Cardiac muscle cell (in vitro differentiated cells and primary cell): ENCODE results near the gene TPRN. TPM values are rescaled to one million over a fixed set of nuclear protein-coding genes. Genes with fewer than 3 reads are reported as not detected.

Source experiments
- DNase-seq, 2 donors: peaks; one replicate each; pipeline versions ENCODE4 v3.0.0 to v3.0.0-alpha.2; 2010 to 2017; ENCODE audit warnings: low read depth in 1 of 2, low spot score in 1 of 2
- H3K27ac ChIP-seq: fragments of 200-600 bp; sonication (generic); 2 replicates; pipeline ENCODE4 v1.5.1; 2016
- H3K27me3 ChIP-seq: fragments of 200-600 bp; sonication (generic); 2 replicates; pipeline ENCODE4 v1.6.0; 2016; ENCODE audit warnings: control low read depth
- H3K36me3 ChIP-seq: fragments of 200-600 bp; sonication (generic); 2 replicates; pipeline ENCODE4 v1.5.1; 2016; ENCODE audit warnings: control low read depth
- H3K4me1 ChIP-seq: fragments of 200-600 bp; sonication (generic); 2 replicates; pipeline ENCODE4 v1.8.1; 2017; ENCODE audit warnings: low read depth, mild to moderate bottlenecking, mixed run types
- H3K4me3 ChIP-seq: fragments of 200-600 bp; sonication (generic); 2 replicates; pipeline ENCODE4 v1.5.1; 2016; ENCODE audit warnings: mild to moderate bottlenecking
- H3K9me3 ChIP-seq: fragments of 200-600 bp; sonication (generic); 2 replicates; pipeline ENCODE4 v1.5.1; 2017; ENCODE audit warnings: low read depth, mild to moderate bottlenecking, control low read depth
- polyA plus RNA-seq: library from polyadenylated mRNA; unstranded; fragments of >200 nt; fragmentation: Nextera tagmentation; extraction: Ambion mirVana; gene quantifications from 2 replicates; pipeline ENCODE4 v1.2.1, GENCODE V29; 2016
- total RNA-seq: library from RNA; depleted of rRNA; stranded (reverse); fragments of >200 nt; gene quantifications from 2 replicates; pipeline ENCODE4 v1.2.3, GENCODE V29; 2016
- TF ChIP-seq, protein P1 (sequence below): IDR thresholded peaks from 2 replicates; pipeline ENCODE4 v1.5.1; 2012; ENCODE audit warnings: low read depth, mild to moderate bottlenecking, low read length

TPRN gene
- total and polyA plus RNA-seq, 2 experiments from 2014 or later, result 31.2 to 34.7 TPM

DNA sequence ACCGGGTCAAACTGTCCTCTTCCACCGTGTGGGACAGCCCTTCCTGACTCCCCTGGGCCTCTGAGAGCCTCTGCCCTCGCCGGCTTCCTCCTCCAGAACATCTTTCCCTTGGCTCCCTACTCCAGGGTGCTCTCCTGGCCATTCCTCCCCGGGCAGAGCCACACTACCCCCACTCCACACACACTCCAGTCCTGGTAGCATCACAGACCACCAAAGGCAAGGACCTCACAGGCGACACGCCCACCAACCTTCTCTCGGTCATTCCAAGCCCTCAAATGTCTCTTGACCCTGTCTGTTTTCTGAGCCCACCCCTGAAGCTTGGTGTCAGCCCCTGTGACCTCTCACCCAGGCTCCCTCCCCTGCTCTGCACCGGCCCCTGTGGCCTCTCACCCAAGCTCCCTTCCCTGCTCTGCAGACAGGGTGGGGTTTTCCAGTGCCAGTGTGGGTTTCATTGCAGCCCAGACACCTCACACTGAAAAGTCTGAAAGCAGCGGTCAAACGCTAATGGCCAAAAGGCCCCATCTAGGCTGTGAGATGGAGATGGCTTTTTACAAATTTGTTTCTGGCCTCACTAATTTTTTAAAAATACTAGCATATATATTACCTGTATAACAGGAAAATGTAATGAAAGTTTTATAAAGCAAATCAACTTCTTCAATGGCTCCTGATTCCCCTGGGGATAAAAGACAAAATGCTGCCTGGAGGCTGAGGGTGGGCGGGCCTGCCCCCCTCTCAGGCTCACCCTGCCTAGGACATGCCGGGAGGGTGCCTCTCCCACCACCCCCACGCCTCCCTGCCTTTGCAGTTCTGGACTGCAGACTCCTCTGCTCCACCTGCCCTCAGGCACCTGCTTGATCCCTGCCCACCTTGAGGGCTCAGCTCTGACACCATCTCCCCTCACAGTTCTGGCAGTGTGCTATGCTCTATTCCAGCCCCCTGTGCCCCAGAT is 41.2 kb downstream of the TPRN start:
- no peaks in the 10 kb centered on the region for H3K36me3 ChIP-seq
- TF ChIP-seq, protein P1, sequence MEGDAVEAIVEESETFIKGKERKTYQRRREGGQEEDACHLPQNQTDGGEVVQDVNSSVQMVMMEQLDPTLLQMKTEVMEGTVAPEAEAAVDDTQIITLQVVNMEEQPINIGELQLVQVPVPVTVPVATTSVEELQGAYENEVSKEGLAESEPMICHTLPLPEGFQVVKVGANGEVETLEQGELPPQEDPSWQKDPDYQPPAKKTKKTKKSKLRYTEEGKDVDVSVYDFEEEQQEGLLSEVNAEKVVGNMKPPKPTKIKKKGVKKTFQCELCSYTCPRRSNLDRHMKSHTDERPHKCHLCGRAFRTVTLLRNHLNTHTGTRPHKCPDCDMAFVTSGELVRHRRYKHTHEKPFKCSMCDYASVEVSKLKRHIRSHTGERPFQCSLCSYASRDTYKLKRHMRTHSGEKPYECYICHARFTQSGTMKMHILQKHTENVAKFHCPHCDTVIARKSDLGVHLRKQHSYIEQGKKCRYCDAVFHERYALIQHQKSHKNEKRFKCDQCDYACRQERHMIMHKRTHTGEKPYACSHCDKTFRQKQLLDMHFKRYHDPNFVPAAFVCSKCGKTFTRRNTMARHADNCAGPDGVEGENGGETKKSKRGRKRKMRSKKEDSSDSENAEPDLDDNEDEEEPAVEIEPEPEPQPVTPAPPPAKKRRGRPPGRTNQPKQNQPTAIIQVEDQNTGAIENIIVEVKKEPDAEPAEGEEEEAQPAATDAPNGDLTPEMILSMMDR, result no peak
- H3K27ac ChIP-seq, result no peak overlapping the region
- no peak overlapping the region for H3K4me3 ChIP-seq
- no peaks in the 10 kb centered on the region for H3K4me1 ChIP-seq
- H3K9me3 ChIP-seq, result no peaks in the 10 kb centered on the region
- DNase-seq, result no peak
- H3K27me3 ChIP-seq, result peaks cover 100% of the 10 kb centered on the region

DNA sequence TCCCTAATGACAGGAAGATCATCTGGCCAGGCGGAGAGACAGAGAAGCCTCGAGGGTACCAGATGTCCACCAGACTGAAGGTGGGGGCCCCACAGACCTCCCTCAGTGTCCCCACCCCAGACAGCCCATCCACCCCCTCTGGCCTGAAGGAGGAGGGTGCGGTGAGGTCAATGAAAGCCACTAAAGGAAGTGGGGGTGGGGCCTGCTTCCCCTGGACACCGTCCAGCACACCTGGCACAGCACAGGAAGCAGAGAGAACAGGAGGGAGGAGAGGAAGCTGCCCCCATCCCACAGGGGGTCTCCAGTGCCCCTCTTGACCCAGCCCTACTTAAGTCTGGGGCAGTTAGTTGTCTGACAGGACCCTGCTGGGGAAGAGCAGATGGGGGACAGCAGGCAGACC is 41.9 kb downstream of the TPRN start:
- no peaks in the 10 kb centered on the region for H3K9me3 ChIP-seq
- H3K27me3 ChIP-seq, result peaks cover 93% of the 10 kb centered on the region
- H3K27ac ChIP-seq, result no peak overlapping the region
- no peaks in the 10 kb centered on the region for H3K4me1 ChIP-seq
- no peaks in the 10 kb centered on the region for H3K36me3 ChIP-seq
- TF ChIP-seq, protein P1, result no peak
- no peak for DNase-seq
- H3K4me3 ChIP-seq, result no peak overlapping the region

- Histone ChIP-seq H3K4me1 (no peaks in the 10 kb centered on the region), H3K27ac (no peak overlapping the region), H3K9me3 (no peaks in the 10 kb centered on the region), H3K36me3 (no peaks in the 10 kb centered on the region), H3K4me3 (no peak overlapping the region), H3K27me3 (peaks cover 85% of the 10 kb centered on the region)
- TF ChIP-seq, protein P1, result no peak
- no peak for DNase-seq
These were observed 42.7 kb downstream of the TPRN start for GRCh38 chr9:137157618-137158415.

- H3K36me3 ChIP-seq, result no peaks in the 10 kb centered on the region
- TF ChIP-seq, protein P1, result no peak
- no peaks in the 10 kb centered on the region for H3K4me1 ChIP-seq
- no peak overlapping the region for H3K27ac ChIP-seq
- H3K9me3 ChIP-seq, result no peaks in the 10 kb centered on the region
- H3K27me3 ChIP-seq, result peaks cover 80% of the 10 kb centered on the region
- no peak overlapping the region for H3K4me3 ChIP-seq
- peak; percentile 22 to 46 for DNase-seq
These were observed 43.8 kb downstream of the TPRN start for GRCh38 chr9:137156567-137157375.

DNA sequence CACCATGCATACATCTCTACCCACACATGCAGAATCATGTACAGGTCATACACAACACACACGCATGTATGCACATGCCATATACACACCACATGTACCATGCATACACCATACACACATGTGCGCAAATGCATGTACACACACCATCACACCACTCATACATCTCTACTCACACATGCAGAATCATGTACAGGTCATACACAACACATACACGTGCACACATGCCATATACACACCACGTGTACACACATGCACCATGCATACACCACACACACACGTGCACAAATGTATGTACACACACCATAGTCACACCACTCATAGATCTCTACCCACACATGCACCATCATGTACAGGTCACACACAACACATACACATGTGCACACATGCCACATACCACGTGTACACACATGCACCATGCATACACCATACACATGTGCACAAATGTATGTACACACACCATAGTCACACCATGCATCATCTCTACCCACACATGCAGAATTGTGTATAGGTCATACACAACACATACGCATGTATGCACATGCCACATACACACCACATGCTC is 47.6 kb downstream of the TPRN start:
- Histone ChIP-seq H3K36me3 (no peaks in the 10 kb centered on the region), H3K9me3 (no peaks in the 10 kb centered on the region), H3K4me1 (no peaks in the 10 kb centered on the region), H3K27ac (no peak overlapping the region), H3K4me3 (no peak overlapping the region), H3K27me3 (peaks cover 63% of the 10 kb centered on the region)
- TF ChIP-seq, protein P1, result no peak
- no peak for DNase-seq
